GM21619 (cell line): Measurements from ENCODE around the gene TRAF3.
"Not testable (repeated sequence)": the region's sequence is repeated elsewhere in the genome, so short reads cannot be mapped to it uniquely, and the experiment has no call there.

Source experiments
- ATAC-seq: cut with Tn5 transposase; IDR thresholded peaks from one replicate; pipeline ENCODE4 v1.9.1; 2021; ENCODE audit not compliant: unreplicated experiment

TRAF3 gene

GRCh38 chr14:102885737-102886447 lies 108.6 kb downstream of the TRAF3 start:
- no peak for ATAC-seq

- ATAC-seq = no peak
Observed at GRCh38 chr14:102888748-102889147, 111.5 kb downstream of the TRAF3 start.

GRCh38 chr14:102889615-102890014 lies 112.4 kb downstream of the TRAF3 start:
- no peak for ATAC-seq

- no peak for ATAC-seq
Observed at GRCh38 chr14:102891111-102891510, 113.9 kb downstream of the TRAF3 start.

- no peak for ATAC-seq
Observed at GRCh38 chr14:102891556-102891955, 114.3 kb downstream of the TRAF3 start.

GRCh38 chr14:102892651-102893050 lies 115.4 kb downstream of the TRAF3 start:
- no peak for ATAC-seq

GRCh38 chr14:102893452-102893851 lies 116.2 kb downstream of the TRAF3 start:
- no peak for ATAC-seq

GRCh38 chr14:102896735-102897134 lies 119.5 kb downstream of the TRAF3 start:
- ATAC-seq = not testable (repeated sequence)

GRCh38 chr14:102897299-102898027 lies 120.2 kb downstream of the TRAF3 start:
- ATAC-seq = no peak

- ATAC-seq = no peak
Observed at GRCh38 chr14:102898298-102898697, 121.0 kb downstream of the TRAF3 start.

GRCh38 chr14:102898776-102899515 lies 121.7 kb downstream of the TRAF3 start:
- peak; percentile 23 for ATAC-seq

GRCh38 chr14:102899516-102899900 lies 122.3 kb downstream of the TRAF3 start:
- ATAC-seq = no peak

- peak; percentile 43 for ATAC-seq
Observed at GRCh38 chr14:102900631-102901571, 123.7 kb downstream of the TRAF3 start.

- ATAC-seq = peak; percentile 62
Observed at GRCh38 chr14:102901633-102902032, 124.4 kb downstream of the TRAF3 start.

GRCh38 chr14:102902086-102902485 lies 124.8 kb downstream of the TRAF3 start:
- ATAC-seq = peak; percentile 5

GRCh38 chr14:102902523-102903247 lies 125.4 kb downstream of the TRAF3 start:
- ATAC-seq = no peak

GRCh38 chr14:102903248-102903888 lies 126.1 kb downstream of the TRAF3 start:
- ATAC-seq = no peak

GRCh38 chr14:102903889-102904512 lies 126.8 kb downstream of the TRAF3 start:
- ATAC-seq = no peak
